Common myeloid progenitor, CD34-positive (primary cell): ENCODE data around the gene DAPK1.
A peak's percentile ranks its signal among the peaks of the same experiment; 100 is the strongest.
"Not testable (repeated sequence)": the region's sequence is repeated elsewhere in the genome, so short reads cannot be mapped to it uniquely, and the experiment has no call there.

Source experiments
- CTCF ChIA-PET: fragments of 350-600 bp; sonication (Branson Sonifier 250); formaldehyde crosslinking; loops from one replicate; lab custom pipeline; 2021; ENCODE audit warnings: antibody characterized with exemption; lab: Charles Lee
- POLR2A ChIA-PET: fragments of 350-600 bp; sonication (Branson Sonifier 250); formaldehyde crosslinking; loops from one replicate; lab custom pipeline; 2021; ENCODE audit warnings: antibody characterized with exemption; lab: Charles Lee
- DNase-seq, 3 donors: peaks; one replicate each; pipeline versions ENCODE4 v3.0.0 to v3.0.0-alpha.2; 2013
- H3K27ac ChIP-seq, 2 experiments: 1 replicate in 1 of 2; 2 replicates in 1 of 2; pipeline ENCODE4 v1.7.0; 2013; ENCODE audit warnings: inconsistent platforms in 2 of 2, low read length in 2 of 2, mild to moderate bottlenecking in 2 of 2, low read depth in 1 of 2, moderate library complexity in 1 of 2; ENCODE audit not compliant: severe bottlenecking in 2 of 2, insufficient read depth in 1 of 2, poor library complexity in 1 of 2
- H3K27me3 ChIP-seq, 5 experiments: replicated peaks in 2 of 5; 1 replicate in 3 of 5; 2 replicates in 2 of 5; pipeline versions ENCODE4 v1.6.1 to v1.7.0; 2013; ENCODE audit warnings: low read length in 4 of 5, mild to moderate bottlenecking in 2 of 5, moderate library complexity in 2 of 5, inconsistent platforms in 1 of 5; ENCODE audit not compliant: insufficient read depth in 5 of 5, control insufficient read depth in 4 of 5
- H3K36me3 ChIP-seq, 4 experiments: 1 replicate in 2 of 4; 2 replicates in 2 of 4; pipeline versions ENCODE4 v1.6.1 to v1.7.0; 2013; ENCODE audit warnings: low read length in 3 of 4, control low read depth in 1 of 4, mild to moderate bottlenecking in 1 of 4; ENCODE audit not compliant: control insufficient read depth in 4 of 4, insufficient read depth in 4 of 4
- H3K4me1 ChIP-seq, 4 experiments: 1 replicate in 3 of 4; 2 replicates in 1 of 4; pipeline versions ENCODE4 v1.6.1 to v1.7.1; 2013; ENCODE audit warnings: low read length in 3 of 4, mild to moderate bottlenecking in 3 of 4, control low read depth in 1 of 4, inconsistent platforms in 1 of 4, moderate library complexity in 1 of 4; ENCODE audit not compliant: control insufficient read depth in 4 of 4, insufficient read depth in 4 of 4; ENCODE audit errors: control extremely low read depth in 1 of 4
- H3K4me3 ChIP-seq, 7 experiments: 1 replicate in 4 of 7; 2 replicates in 3 of 7; pipeline versions ENCODE4 v1.5.1 to v1.7.0; 2013; ENCODE audit warnings: mild to moderate bottlenecking in 7 of 7, low read length in 6 of 7, moderate library complexity in 6 of 7, inconsistent platforms in 2 of 7, low read depth in 2 of 7, control low read depth in 1 of 7; ENCODE audit not compliant: insufficient read depth in 4 of 7, control insufficient read depth in 1 of 7; ENCODE audit errors: extremely low read depth in 1 of 7
- H3K9me3 ChIP-seq, 5 experiments: 1 replicate in 4 of 5; 2 replicates in 1 of 5; pipeline versions ENCODE4 v1.6.1 to v1.7.1; 2013; ENCODE audit warnings: low read length in 4 of 5, mild to moderate bottlenecking in 2 of 5, inconsistent platforms in 1 of 5, low read depth in 1 of 5, moderate library complexity in 1 of 5; ENCODE audit not compliant: control insufficient read depth in 4 of 5, insufficient read depth in 2 of 5; ENCODE audit errors: control extremely low read depth in 1 of 5
- WGBS: methylation state at CpG from one replicate; pipeline ENCODE4 v1.1.5; 2013; ENCODE audit not compliant: insufficient coverage; 5-methylcytosine and 5-hydroxymethylcytosine counted together

Gene DAPK1

GRCh38 chr9:87543251-87543650 lies 45.6 kb downstream of the DAPK1 start:
- Histone ChIP-seq H3K4me3 (no peak overlapping the region), H3K36me3 (peaks cover 4 to 37% (median 27%) of the 10 kb centered on the region in 4 experiments), H3K4me1 (peaks cover 0 to 17% (median 3%) of the 10 kb centered on the region in 4 experiments), H3K27ac (peak overlapping the region in 1 of 2 experiments; percentile 38), H3K9me3 (peaks cover 0 to 1% (median 0%) of the 10 kb centered on the region in 5 experiments), H3K27me3 (no peaks in the 10 kb centered on the region)
- DNase-seq: peak in 1 of 3 donors; percentile 26
- POLR2A ChIA-PET: no interaction called here
- CTCF ChIA-PET: interaction anchor here (1.5 to 1.7 kb wide), 2 partner anchors 27 to 48 kb away, joined by 3 read pairs; no protein-coding TSS in a partner anchor

GRCh38 chr9:87545858-87546257 lies 48.2 kb downstream of the DAPK1 start:
- POLR2A ChIA-PET: no interaction called here
- CTCF ChIA-PET: interaction anchor here (0.8 to 2.1 kb wide), 3 partner anchors 11 to 43 kb away, joined by 3 to 9 read pairs (median 4); no protein-coding TSS in a partner anchor

GRCh38 chr9:87546704-87547103 lies 49.0 kb downstream of the DAPK1 start:
- Histone ChIP-seq H3K4me1 (peaks cover 3 to 28% (median 10%) of the 10 kb centered on the region in 4 experiments), H3K27ac (no peak overlapping the region), H3K27me3 (no peaks in the 10 kb centered on the region), H3K9me3 (peaks cover 0 to 1% (median 0%) of the 10 kb centered on the region in 5 experiments), H3K36me3 (peaks cover 5 to 31% (median 24%) of the 10 kb centered on the region in 4 experiments), H3K4me3 (no peak overlapping the region)
- WGBS: 100% methylated on average over 2 of the region's 7 CpGs
- DNase-seq: no peak
- CTCF ChIA-PET: interaction anchor here (0.8 to 1.4 kb wide), 3 partner anchors 38 to 43 kb away, joined by 3 to 4 read pairs (median 3); no protein-coding TSS in a partner anchor
- POLR2A ChIA-PET: no interaction called here

More at GRCh38 chr9:87545858-87546257, 48.2 kb downstream of the DAPK1 start:
- Histone ChIP-seq H3K27me3 (no peaks in the 10 kb centered on the region), H3K4me3 (no peak overlapping the region), H3K27ac (no peak overlapping the region), H3K36me3 (peaks cover 5 to 35% (median 28%) of the 10 kb centered on the region in 4 experiments), H3K9me3 (peaks cover 0 to 1% (median 0%) of the 10 kb centered on the region in 5 experiments), H3K4me1 (peaks cover 0 to 24% (median 10%) of the 10 kb centered on the region in 4 experiments)
- 93% methylated on average over 1 of the region's 1 CpG for whole genome bisulfite sequencing
- DNase-seq: no peak

- Histone ChIP-seq H3K9me3 (peaks cover 0 to 1% (median 0%) of the 10 kb centered on the region in 5 experiments), H3K4me1 (peaks cover 5 to 25% (median 12%) of the 10 kb centered on the region in 4 experiments), H3K27me3 (no peaks in the 10 kb centered on the region), H3K36me3 (peaks cover 5 to 28% (median 19%) of the 10 kb centered on the region in 4 experiments), H3K27ac (no peak overlapping the region), H3K4me3 (no peak overlapping the region)
- CTCF ChIA-PET: interaction anchor here (1.0 to 1.2 kb wide), 2 partner anchors 27 to 44 kb away, joined by 3 read pairs; no protein-coding TSS in a partner anchor
- WGBS: 100% methylated on average over 4 of the region's 6 CpGs
- peak in 1 of 3 donors; percentile 24 for DNase-seq
- POLR2A ChIA-PET: no interaction called here
These were observed 50.0 kb downstream of the DAPK1 start for GRCh38 chr9:87547671-87548081.

GRCh38 chr9:87548159-87548558 lies 50.5 kb downstream of the DAPK1 start:
- Histone ChIP-seq H3K27me3 (no peaks in the 10 kb centered on the region), H3K4me3 (no peak overlapping the region), H3K27ac (no peak overlapping the region), H3K4me1 (peaks cover 5 to 23% (median 12%) of the 10 kb centered on the region in 4 experiments), H3K36me3 (peaks cover 7 to 29% (median 18%) of the 10 kb centered on the region in 4 experiments), H3K9me3 (peaks cover 0 to 1% (median 0%) of the 10 kb centered on the region in 5 experiments)
- no peak for DNase-seq
- CTCF ChIA-PET: interaction anchor here (1.2 kb wide), 1 partner anchor 28 kb away, joined by 3 read pairs; no protein-coding TSS in a partner anchor
- POLR2A ChIA-PET: no interaction called here
- WGBS: 100% methylated on average over 3 of the region's 3 CpGs

- H3K9me3 ChIP-seq, POLR2A ChIA-PET: not testable (repeated sequence)
These were observed 51.4 kb downstream of the DAPK1 start for GRCh38 chr9:87549088-87549487.

GRCh38 chr9:87549791-87550190 lies 52.1 kb downstream of the DAPK1 start:
- Histone ChIP-seq H3K4me1 (peaks cover 12 to 33% (median 20%) of the 10 kb centered on the region in 4 experiments), H3K36me3 (peaks cover 7 to 26% (median 15%) of the 10 kb centered on the region in 4 experiments), H3K9me3 (no peaks in the 10 kb centered on the region), H3K4me3 (no peak overlapping the region), H3K27ac (no peak overlapping the region), H3K27me3 (no peaks in the 10 kb centered on the region)
- 60% methylated on average over 4 of the region's 7 CpGs for WGBS
- CTCF ChIA-PET: interaction anchor here (0.7 kb wide), 1 partner anchor 52 kb away, joined by 3 read pairs; the partner anchor contains the start of gene DAPK1
- peak in 2 of 3 donors; percentile 43 to 61 for DNase-seq
- POLR2A ChIA-PET: interaction anchor here (0.8 to 1.0 kb wide), 2 partner anchors 8 to 14 kb away, joined by 4 read pairs; no protein-coding TSS in a partner anchor

More at GRCh38 chr9:87549088-87549487, 51.4 kb downstream of the DAPK1 start:
- WGBS: no CpG with 5 or more reads among the region's 2 CpGs
- CTCF ChIA-PET, H3K27me3 ChIP-seq, DNase-seq, H3K4me3 ChIP-seq, H3K27ac ChIP-seq: not testable (repeated sequence)
- H3K36me3 ChIP-seq: peaks cover 7 to 30% (median 18%) of the 10 kb centered on the region in 4 experiments
- peaks cover 11 to 27% (median 14%) of the 10 kb centered on the region in 4 experiments for H3K4me1 ChIP-seq
